ENCODE measurements around the gene NKX2-4. TPM values are rescaled to one million over a fixed set of nuclear protein-coding genes. Genes with fewer than 3 reads are reported as not detected.

Gene NKX2-4
- total and polyA plus RNA-seq, 4 donors = not detected

- Histone ChIP-seq H3K4me3 (no peak overlapping the region), H3K9ac (ENCODE audit: insufficient read depth in 1 of 2, low read length in 2 of 2) (no peak overlapping the region), H3K36me3 (ENCODE audit: control insufficient read depth in 4 of 4, insufficient read depth in 4 of 4, low read length in 4 of 4) (peaks cover 14 to 56% (median 21%) of the 10 kb centered on the region in 4 donors), H3K4me1 (ENCODE audit: control insufficient read depth in 5 of 5, insufficient read depth in 5 of 5, low read length in 5 of 5) (peaks cover 0 to 2% (median 0%) of the 10 kb centered on the region in 5 donors), H3K27me3 (ENCODE audit: control insufficient read depth in 3 of 3, insufficient read depth in 3 of 3, low read length in 2 of 3) (no peaks in the 10 kb centered on the region), H3K27ac (ENCODE audit: low read depth in 1 of 2, low read length in 1 of 2) (no peak overlapping the region), H3K9me3 (ENCODE audit: control insufficient read depth in 4 of 4, insufficient read depth in 3 of 4, low read length in 3 of 4) (no peaks in the 10 kb centered on the region)
- TF ChIP-seq CTCF (IDR thresholded peaks at IDR 0.05; ENCODE audit: control extremely low read depth, extremely low read depth) = no peak
- 96 to 97% methylated on average over 6 of the region's 6 CpGs for WGBS, 2 donors
- DNase-seq = no peak
- ATAC-seq (ENCODE audit: insufficient read depth, low FRiP score) = no peak
Observed at GRCh38 chr20:21364413-21364812, 32.9 kb downstream of the NKX2-4 start.

GRCh38 chr20:21361266-21361665 lies 36.1 kb downstream of the NKX2-4 start:
- peak; percentile 82 for ATAC-seq (ENCODE audit: insufficient read depth, low FRiP score)
- Histone ChIP-seq H3K9ac (ENCODE audit: insufficient read depth in 1 of 2, low read length in 2 of 2) (no peak overlapping the region), H3K36me3 (ENCODE audit: control insufficient read depth in 4 of 4, insufficient read depth in 4 of 4, low read length in 4 of 4) (peaks cover 12 to 41% (median 27%) of the 10 kb centered on the region in 4 donors), H3K4me1 (ENCODE audit: control insufficient read depth in 5 of 5, insufficient read depth in 5 of 5, low read length in 5 of 5) (peaks cover 0 to 2% (median 0%) of the 10 kb centered on the region in 5 donors), H3K4me3 (no peak overlapping the region), H3K9me3 (ENCODE audit: control insufficient read depth in 4 of 4, insufficient read depth in 3 of 4, low read length in 3 of 4) (no peaks in the 10 kb centered on the region), H3K27me3 (ENCODE audit: control insufficient read depth in 3 of 3, insufficient read depth in 3 of 3, low read length in 2 of 3) (no peaks in the 10 kb centered on the region), H3K27ac (ENCODE audit: low read depth in 1 of 2, low read length in 1 of 2) (no peak overlapping the region)
- WGBS, 2 donors = 13 to 21% methylated on average over 2 of the region's 2 CpGs
- no peak for TF ChIP-seq CTCF (IDR thresholded peaks at IDR 0.05; ENCODE audit: control extremely low read depth, extremely low read depth)
- DNase-seq = no peak

- peaks cover 0 to 2% (median 0%) of the 10 kb centered on the region in 5 donors for H3K4me1 ChIP-seq (ENCODE audit: control insufficient read depth in 5 of 5, insufficient read depth in 5 of 5, low read length in 5 of 5)
- no peak overlapping the region for H3K27ac ChIP-seq (ENCODE audit: low read depth in 1 of 2, low read length in 1 of 2)
- TF ChIP-seq CTCF (IDR thresholded peaks at IDR 0.05; ENCODE audit: control extremely low read depth, extremely low read depth) = no peak
- H3K9me3 ChIP-seq (ENCODE audit: control insufficient read depth in 4 of 4, insufficient read depth in 3 of 4, low read length in 3 of 4) = no peaks in the 10 kb centered on the region
- no peaks in the 10 kb centered on the region for H3K27me3 ChIP-seq (ENCODE audit: control insufficient read depth in 3 of 3, insufficient read depth in 3 of 3, low read length in 2 of 3)
- peaks cover 12 to 44% (median 26%) of the 10 kb centered on the region in 4 donors for H3K36me3 ChIP-seq (ENCODE audit: control insufficient read depth in 4 of 4, insufficient read depth in 4 of 4, low read length in 4 of 4)
- WGBS, 2 donors = 31 to 43% methylated on average over 1 of the region's 1 CpG
- DNase-seq (no peak), ATAC-seq (ENCODE audit: insufficient read depth, low FRiP score) (peak; percentile 54)
- no peak overlapping the region for H3K4me3 ChIP-seq
- H3K9ac ChIP-seq (ENCODE audit: insufficient read depth in 1 of 2, low read length in 2 of 2) = no peak overlapping the region
Observed at GRCh38 chr20:21360705-21361104, 36.6 kb downstream of the NKX2-4 start.

- ATAC-seq (ENCODE audit: insufficient read depth, low FRiP score) = no peak
- peaks cover 0 to 2% (median 0%) of the 10 kb centered on the region in 5 donors for H3K4me1 ChIP-seq (ENCODE audit: control insufficient read depth in 5 of 5, insufficient read depth in 5 of 5, low read length in 5 of 5)
- no peak overlapping the region for H3K4me3 ChIP-seq
- peaks cover 9 to 44% (median 22%) of the 10 kb centered on the region in 4 donors for H3K36me3 ChIP-seq (ENCODE audit: control insufficient read depth in 4 of 4, insufficient read depth in 4 of 4, low read length in 4 of 4)
- H3K9me3 ChIP-seq (ENCODE audit: control insufficient read depth in 4 of 4, insufficient read depth in 3 of 4, low read length in 3 of 4) = no peaks in the 10 kb centered on the region
- H3K9ac ChIP-seq (ENCODE audit: insufficient read depth in 1 of 2, low read length in 2 of 2) = no peak overlapping the region
- 83 to 87% methylated on average over 5 of the region's 5 CpGs for WGBS, 2 donors
- no peaks in the 10 kb centered on the region for H3K27me3 ChIP-seq (ENCODE audit: control insufficient read depth in 3 of 3, insufficient read depth in 3 of 3, low read length in 2 of 3)
- DNase-seq = no peak
- no peak for TF ChIP-seq CTCF (IDR thresholded peaks at IDR 0.05; ENCODE audit: control extremely low read depth, extremely low read depth)
- no peak overlapping the region for H3K27ac ChIP-seq (ENCODE audit: low read depth in 1 of 2, low read length in 1 of 2)
Observed at GRCh38 chr20:21358737-21359136, 38.6 kb downstream of the NKX2-4 start.
